NB4 (cell line): ENCODE data around the gene AGBL1.

Experiments used
- CTCF ChIP-seq: IDR thresholded peaks from one replicate; pipeline ENCODE4 v1.5.1; 2012; ENCODE audit warnings: low read depth, low read length
- MAX ChIP-seq: IDR thresholded peaks from 2 replicates; pipeline ENCODE4 v1.6.1; 2011; ENCODE audit warnings: low read depth, low read length
- MYC ChIP-seq: IDR thresholded peaks from 2 replicates; pipeline ENCODE4 v1.6.1; 2011; ENCODE audit warnings: low read depth, low read length
- POLR2A ChIP-seq: IDR thresholded peaks from 2 replicates; pipeline ENCODE4 v1.6.1; 2011; ENCODE audit warnings: mild to moderate bottlenecking; ENCODE audit not compliant: insufficient read length; ENCODE audit errors: extremely low read depth

- no peak for TF ChIP-seq CTCF
- TF ChIP-seq MAX, result no peak
- TF ChIP-seq POLR2A, result no peak
- TF ChIP-seq MYC, result no peak
These were observed 569.6 kb downstream of the AGBL1 start for GRCh38 chr15:86649277-86649676.
